Mesothelial cell of epicardium (in vitro differentiated cells): ENCODE data around the gene DDX19B. TPM values are rescaled to one million over a fixed set of nuclear protein-coding genes. Genes with fewer than 3 reads are reported as not detected.
"Not testable (repeated sequence)": the region's sequence is repeated elsewhere in the genome, so short reads cannot be mapped to it uniquely, and the experiment has no call there.

Experiments used
- DNase-seq, 2 experiments: peaks; one replicate each; pipeline ENCODE4 v3.0.0; 2021; ENCODE audit warnings: low spot score in 2 of 2; ENCODE audit not compliant: unreplicated experiment in 2 of 2
- H3K27ac Mint-ChIP-seq: 2 replicates; pipeline ENCODE4 v1.8.0; 2021; ENCODE audit warnings: mixed read lengths
- H3K27me3 Mint-ChIP-seq: 2 replicates; pipeline ENCODE4 v1.8.0; 2021; ENCODE audit warnings: low read depth, mixed read lengths
- H3K36me3 Mint-ChIP-seq: 2 replicates; pipeline ENCODE4 v1.8.0; 2021; ENCODE audit warnings: mixed read lengths
- H3K4me1 Mint-ChIP-seq: 2 replicates; pipeline ENCODE4 v1.8.0; 2021; ENCODE audit warnings: mixed read lengths
- H3K4me3 Mint-ChIP-seq: 2 replicates; pipeline ENCODE4 v1.8.0; 2021; ENCODE audit warnings: mild to moderate bottlenecking, moderate library complexity, mixed read lengths
- H3K9me3 Mint-ChIP-seq: 2 replicates; pipeline ENCODE4 v1.8.0; 2021; ENCODE audit warnings: mixed read lengths
- total RNA-seq: library from RNA; stranded (reverse); gene quantifications from 3 replicates; pipeline ENCODE4 v1.2.1, GENCODE V29; 2021
- TF ChIP-seq, protein P1 (sequence below): fragments of 200-600 bp; sonication (generic); IDR thresholded peaks from one replicate; pipeline ENCODE4 v1.5.0; 2021; ENCODE audit warnings: antibody characterized with exemption; ENCODE audit not compliant: unreplicated experiment

Gene DDX19B
- total RNA-seq, 1 donor from 2014 or later, result 29.7 TPM

DNA sequence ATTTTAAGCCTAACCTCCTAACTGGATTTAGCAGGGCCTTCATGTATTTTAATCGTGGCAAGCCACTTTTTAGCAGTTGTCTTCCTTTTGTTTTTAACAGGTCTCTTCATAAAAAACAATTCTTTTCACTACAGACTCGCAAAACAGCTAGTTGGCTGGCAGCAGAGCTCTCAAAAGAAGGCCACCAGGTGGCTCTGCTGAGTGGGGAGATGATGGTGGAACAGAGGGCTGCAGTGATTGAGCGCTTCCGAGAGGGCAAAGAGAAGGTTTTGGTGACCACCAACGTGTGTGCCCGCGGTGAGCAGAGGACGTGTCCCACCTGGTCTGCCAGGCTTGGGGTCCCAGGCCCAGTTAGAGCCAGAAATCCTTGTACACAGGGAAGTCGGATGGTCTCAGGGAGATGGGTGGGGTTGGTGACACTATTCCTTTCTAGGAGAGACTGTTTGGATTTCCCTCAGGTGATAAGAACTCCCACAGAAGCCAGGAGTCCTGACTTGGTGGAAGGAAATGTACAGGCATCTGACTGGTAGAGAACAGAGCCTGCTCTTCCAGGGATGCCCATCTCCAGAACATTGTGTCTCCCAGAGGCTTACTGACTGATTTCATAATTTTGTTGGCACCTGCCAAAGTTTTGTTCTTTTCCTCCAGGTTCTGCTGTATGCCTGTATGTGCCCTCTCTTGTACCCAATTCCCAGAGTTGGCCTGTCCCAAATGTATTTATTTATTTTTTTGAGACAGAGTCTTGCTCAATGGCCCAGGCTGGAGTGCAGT, 32.8 kb downstream of the DDX19B start:
- DNase-seq, result peak in 1 of 2 experiments; percentile 39
- peaks cover 29% of the 10 kb centered on the region for H3K36me3 Mint-ChIP-seq
- no peak overlapping the region for H3K27ac Mint-ChIP-seq

DNA sequence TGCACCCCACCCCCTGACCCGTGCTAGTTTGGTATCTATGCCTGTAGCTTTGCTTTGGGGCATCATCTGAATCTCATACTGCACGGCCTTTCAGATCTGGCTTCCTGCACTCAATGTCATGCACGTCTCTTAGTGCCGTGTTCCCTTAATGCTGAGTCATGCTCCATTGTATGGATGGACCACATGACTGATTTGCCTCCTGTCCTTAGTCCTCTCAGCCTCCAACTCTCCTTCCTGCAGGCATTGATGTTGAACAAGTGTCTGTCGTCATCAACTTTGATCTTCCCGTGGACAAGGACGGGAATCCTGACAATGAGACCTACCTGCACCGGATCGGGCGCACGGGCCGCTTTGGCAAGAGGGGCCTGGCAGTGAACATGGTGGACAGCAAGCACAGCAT, 33.7 kb downstream of the DDX19B start:
- not testable (repeated sequence) for H3K27ac Mint-ChIP-seq, DNase-seq, H3K9me3 Mint-ChIP-seq, H3K4me1 Mint-ChIP-seq, H3K27me3 Mint-ChIP-seq, H3K4me3 Mint-ChIP-seq
- H3K36me3 Mint-ChIP-seq, result peaks cover 29% of the 10 kb centered on the region

More for the DNA sequence above, 32.8 kb downstream of the DDX19B start:
- H3K27me3 Mint-ChIP-seq, result no peaks in the 10 kb centered on the region
- TF ChIP-seq, protein P1, sequence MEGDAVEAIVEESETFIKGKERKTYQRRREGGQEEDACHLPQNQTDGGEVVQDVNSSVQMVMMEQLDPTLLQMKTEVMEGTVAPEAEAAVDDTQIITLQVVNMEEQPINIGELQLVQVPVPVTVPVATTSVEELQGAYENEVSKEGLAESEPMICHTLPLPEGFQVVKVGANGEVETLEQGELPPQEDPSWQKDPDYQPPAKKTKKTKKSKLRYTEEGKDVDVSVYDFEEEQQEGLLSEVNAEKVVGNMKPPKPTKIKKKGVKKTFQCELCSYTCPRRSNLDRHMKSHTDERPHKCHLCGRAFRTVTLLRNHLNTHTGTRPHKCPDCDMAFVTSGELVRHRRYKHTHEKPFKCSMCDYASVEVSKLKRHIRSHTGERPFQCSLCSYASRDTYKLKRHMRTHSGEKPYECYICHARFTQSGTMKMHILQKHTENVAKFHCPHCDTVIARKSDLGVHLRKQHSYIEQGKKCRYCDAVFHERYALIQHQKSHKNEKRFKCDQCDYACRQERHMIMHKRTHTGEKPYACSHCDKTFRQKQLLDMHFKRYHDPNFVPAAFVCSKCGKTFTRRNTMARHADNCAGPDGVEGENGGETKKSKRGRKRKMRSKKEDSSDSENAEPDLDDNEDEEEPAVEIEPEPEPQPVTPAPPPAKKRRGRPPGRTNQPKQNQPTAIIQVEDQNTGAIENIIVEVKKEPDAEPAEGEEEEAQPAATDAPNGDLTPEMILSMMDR, result peak; percentile 14
- no peak overlapping the region for H3K4me3 Mint-ChIP-seq
- no peaks in the 10 kb centered on the region for H3K9me3 Mint-ChIP-seq
- H3K4me1 Mint-ChIP-seq, result no peaks in the 10 kb centered on the region

GRCh38 chr16:70337814-70338213, 38.8 kb downstream of the DDX19B start:
- H3K27me3 Mint-ChIP-seq, result no peaks in the 10 kb centered on the region
- TF ChIP-seq, protein P1, result no peak
- DNase-seq, result no peak
- H3K9me3 Mint-ChIP-seq, result no peaks in the 10 kb centered on the region
- H3K36me3 Mint-ChIP-seq, result peaks cover 23% of the 10 kb centered on the region
- H3K4me1 Mint-ChIP-seq, result no peaks in the 10 kb centered on the region
- no peak overlapping the region for H3K27ac Mint-ChIP-seq
- H3K4me3 Mint-ChIP-seq, result no peak overlapping the region

GRCh38 chr16:70341600-70341999, 42.6 kb downstream of the DDX19B start:
- no peak overlapping the region for H3K4me3 Mint-ChIP-seq
- no peaks in the 10 kb centered on the region for H3K9me3 Mint-ChIP-seq
- no peak for DNase-seq
- TF ChIP-seq, protein P1, result no peak
- H3K36me3 Mint-ChIP-seq, result peaks cover 5% of the 10 kb centered on the region
- H3K4me1 Mint-ChIP-seq, result peaks cover 7% of the 10 kb centered on the region
- H3K27me3 Mint-ChIP-seq, result no peaks in the 10 kb centered on the region
- H3K27ac Mint-ChIP-seq, result no peak overlapping the region

DNA sequence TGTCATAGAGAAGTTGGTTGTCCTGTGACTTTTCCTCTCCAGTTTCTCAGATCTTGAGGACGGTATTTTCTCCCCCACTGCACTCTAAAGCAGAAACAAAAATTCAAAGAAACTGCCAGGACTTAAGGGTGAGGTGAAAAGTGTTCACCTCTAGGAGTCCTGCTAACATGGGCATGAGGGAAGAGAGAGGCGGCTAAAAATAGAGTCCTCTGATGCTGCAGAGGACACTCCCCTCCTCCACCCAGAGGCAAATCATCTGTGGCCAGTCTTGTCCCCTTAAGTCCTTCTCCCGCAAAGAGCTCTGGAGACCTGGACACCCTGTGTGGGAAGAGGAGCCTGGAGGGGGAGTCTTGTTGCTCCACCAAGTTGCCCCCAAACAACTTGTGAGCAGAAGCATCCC, 43.0 kb downstream of the DDX19B start:
- TF ChIP-seq, protein P1, result no peak
- Mint-ChIP-seq H3K4me3 (no peak overlapping the region), H3K9me3 (no peaks in the 10 kb centered on the region), H3K4me1 (peaks cover 7% of the 10 kb centered on the region), H3K36me3 (peaks cover 5% of the 10 kb centered on the region), H3K27ac (no peak overlapping the region), H3K27me3 (no peaks in the 10 kb centered on the region)
- no peak for DNase-seq

- no peak for DNase-seq
- H3K27ac Mint-ChIP-seq, result peak overlapping the region; percentile 90
- TF ChIP-seq, protein P1, result no peak
- no peaks in the 10 kb centered on the region for H3K27me3 Mint-ChIP-seq
- H3K9me3 Mint-ChIP-seq, result no peaks in the 10 kb centered on the region
- peak overlapping the region; percentile 96 for H3K4me3 Mint-ChIP-seq
- peaks cover 19% of the 10 kb centered on the region for H3K4me1 Mint-ChIP-seq
- peaks cover 4% of the 10 kb centered on the region for H3K36me3 Mint-ChIP-seq
Measured at GRCh38 chr16:70345840-70346239, 46.9 kb downstream of the DDX19B start.
